Ishikawa (cell line): ENCODE data around the gene SMURF1.

Experiments
- RAD21 ChIP-seq: IDR thresholded peaks from 2 replicates; pipeline ENCODE4 v1.6.1; 2012; ENCODE audit warnings: low read depth
- TAF1 ChIP-seq: IDR thresholded peaks from 2 replicates; pipeline ENCODE4 v1.6.1; 2012; ENCODE audit warnings: low read depth, mild to moderate bottlenecking
- USF1 ChIP-seq: IDR thresholded peaks from 2 replicates; pipeline ENCODE4 v1.6.1; 2012

DNA sequence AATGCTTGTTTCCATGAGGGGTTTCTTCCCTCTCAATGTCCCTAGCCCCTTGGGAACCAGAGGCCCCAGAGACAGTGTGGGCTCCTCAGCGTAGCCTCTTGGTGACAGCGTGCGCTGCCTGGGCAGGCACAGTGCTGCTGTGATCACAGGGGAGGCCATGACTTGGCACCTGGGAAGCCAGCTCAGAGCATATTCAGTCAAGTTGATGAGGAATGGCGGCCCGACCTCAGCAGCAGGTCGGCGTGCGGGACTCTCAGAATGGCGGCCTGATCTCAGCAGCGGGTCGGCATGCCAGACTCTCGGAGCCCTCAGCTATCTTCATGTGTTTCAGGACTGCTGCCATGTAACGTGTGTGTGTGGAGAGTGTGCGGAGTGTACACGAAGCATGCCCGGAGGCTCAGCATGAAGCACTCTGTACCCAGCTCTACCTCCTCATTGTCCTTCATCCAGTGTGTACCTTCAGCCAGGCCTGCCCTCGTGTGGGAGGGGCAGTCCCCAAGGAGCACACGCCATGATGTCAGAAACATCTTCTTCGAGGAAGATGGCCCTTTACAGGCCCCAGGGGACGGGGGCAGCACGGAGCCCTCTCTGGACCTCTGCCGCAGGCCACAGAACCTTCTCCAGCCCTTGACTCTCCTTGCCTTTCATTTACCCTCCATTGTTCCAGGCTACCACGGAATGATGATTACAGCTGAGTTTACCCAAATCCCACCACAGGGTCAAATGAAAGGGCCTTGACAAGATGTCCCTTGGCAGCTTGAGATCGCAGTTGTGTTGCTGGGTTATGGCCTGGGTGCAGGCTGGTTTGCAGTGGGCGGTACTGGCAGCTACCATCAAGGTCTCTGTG, 130.4 kb downstream of the SMURF1 start:
- TF ChIP-seq USF1 (no peak), RAD21 (no peak), TAF1 (no peak)
